D721Med (cell line): ENCODE data around the gene IKBKE.

Experiments used
- DNase-seq: peaks from one replicate; pipeline ENCODE4 v3.0.0; 2011; ENCODE audit warnings: low spot score; ENCODE audit not compliant: insufficient read length
- FAIRE-seq: peaks from 2 replicates; lab custom pipeline; 2011; peaks lifted over from hg19 to GRCh38; lab: Jason Lieb, UNC
- TF ChIP-seq, protein P1 (sequence below): IDR thresholded peaks from 2 replicates; pipeline ENCODE4 v1.5.1; 2012; ENCODE audit warnings: mild to moderate bottlenecking, control low read depth; ENCODE audit not compliant: insufficient read depth; ENCODE audit errors: missing control alignments

IKBKE gene

DNA sequence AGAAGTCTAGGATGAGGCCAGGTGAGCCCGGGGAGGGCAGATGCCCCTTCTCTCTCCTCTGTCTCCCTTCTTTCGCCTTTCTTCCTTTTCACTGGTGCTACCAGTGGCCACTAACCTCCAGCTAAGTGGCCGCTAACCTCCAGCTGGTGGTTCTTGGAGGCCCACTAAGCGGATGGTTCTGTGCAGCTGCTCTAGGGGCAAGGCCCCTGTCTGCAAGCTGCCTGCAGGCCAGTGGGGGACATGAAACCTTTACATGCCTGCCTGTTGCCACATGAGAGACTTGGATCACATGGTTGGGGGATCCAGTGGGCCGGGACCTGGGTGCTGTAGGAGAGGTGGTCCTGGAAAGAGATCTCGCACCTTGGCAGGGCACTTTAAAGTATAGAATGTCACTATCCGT is 17.7 kb downstream of the IKBKE start:
- no peak for DNase-seq
- no peak for FAIRE-seq
- TF ChIP-seq, protein P1, sequence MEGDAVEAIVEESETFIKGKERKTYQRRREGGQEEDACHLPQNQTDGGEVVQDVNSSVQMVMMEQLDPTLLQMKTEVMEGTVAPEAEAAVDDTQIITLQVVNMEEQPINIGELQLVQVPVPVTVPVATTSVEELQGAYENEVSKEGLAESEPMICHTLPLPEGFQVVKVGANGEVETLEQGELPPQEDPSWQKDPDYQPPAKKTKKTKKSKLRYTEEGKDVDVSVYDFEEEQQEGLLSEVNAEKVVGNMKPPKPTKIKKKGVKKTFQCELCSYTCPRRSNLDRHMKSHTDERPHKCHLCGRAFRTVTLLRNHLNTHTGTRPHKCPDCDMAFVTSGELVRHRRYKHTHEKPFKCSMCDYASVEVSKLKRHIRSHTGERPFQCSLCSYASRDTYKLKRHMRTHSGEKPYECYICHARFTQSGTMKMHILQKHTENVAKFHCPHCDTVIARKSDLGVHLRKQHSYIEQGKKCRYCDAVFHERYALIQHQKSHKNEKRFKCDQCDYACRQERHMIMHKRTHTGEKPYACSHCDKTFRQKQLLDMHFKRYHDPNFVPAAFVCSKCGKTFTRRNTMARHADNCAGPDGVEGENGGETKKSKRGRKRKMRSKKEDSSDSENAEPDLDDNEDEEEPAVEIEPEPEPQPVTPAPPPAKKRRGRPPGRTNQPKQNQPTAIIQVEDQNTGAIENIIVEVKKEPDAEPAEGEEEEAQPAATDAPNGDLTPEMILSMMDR = no peak

DNA sequence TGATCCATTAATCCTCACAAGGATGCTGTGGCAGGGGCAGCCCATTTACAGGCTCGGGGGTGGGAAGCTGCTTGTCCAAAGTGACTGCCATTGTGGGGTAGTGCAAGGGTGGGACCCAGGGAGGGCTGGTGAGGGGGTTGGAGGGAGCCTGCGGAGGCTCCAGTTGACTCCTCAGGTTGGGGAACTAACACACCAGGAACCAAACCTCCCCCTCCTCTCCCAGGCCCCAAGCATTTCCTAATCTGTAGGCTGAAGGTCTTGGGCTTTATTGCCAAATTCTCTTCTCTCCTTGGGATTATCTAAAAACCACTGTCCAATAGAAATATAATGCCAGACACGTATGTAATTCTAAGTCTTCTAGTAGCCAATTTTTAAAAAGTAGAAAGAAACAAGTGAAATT is 18.2 kb downstream of the IKBKE start:
- TF ChIP-seq, protein P1 = no peak
- no peak for DNase-seq
- no peak for FAIRE-seq

DNA sequence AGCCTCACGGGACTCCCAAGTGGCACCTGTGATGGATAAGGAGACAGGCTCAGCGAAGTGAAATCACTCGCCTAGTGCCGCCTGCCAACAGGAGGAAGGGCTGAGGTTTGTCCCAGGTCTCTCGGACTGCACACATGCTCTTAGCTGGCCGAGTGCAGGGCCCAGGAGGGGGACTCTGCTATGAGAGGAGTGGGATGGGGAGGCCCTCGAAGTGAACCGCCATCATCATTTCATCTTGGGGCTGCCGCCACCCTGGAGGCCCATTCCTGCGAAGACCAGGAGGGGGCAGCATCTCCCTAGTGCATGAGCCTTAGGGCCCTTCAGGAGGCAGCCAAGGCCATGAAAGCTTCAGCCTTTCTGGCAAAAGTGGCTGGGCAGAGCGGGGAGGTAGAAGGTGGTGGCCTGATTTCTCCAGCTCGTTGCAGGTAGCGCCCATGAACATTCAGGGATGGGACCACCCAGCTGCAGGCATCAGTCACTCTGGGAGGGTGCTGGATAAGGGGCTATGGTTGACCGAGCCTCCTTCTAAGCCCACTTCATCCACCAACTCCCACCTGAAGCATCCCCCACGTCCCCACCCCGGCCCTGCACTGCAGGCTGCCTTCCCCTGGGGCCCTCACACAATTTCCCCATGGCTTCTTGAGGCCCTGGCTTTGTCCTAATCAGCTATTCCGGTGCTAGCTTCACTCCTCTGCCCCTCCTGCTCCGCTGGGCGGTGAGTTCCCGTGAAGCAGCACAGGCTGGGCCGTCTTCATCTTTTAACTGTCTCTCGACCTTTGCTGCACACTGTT is 19.9 kb downstream of the IKBKE start:
- TF ChIP-seq, protein P1 = peak; percentile 100
- DNase-seq = peak; percentile 94
- no peak for FAIRE-seq

DNA sequence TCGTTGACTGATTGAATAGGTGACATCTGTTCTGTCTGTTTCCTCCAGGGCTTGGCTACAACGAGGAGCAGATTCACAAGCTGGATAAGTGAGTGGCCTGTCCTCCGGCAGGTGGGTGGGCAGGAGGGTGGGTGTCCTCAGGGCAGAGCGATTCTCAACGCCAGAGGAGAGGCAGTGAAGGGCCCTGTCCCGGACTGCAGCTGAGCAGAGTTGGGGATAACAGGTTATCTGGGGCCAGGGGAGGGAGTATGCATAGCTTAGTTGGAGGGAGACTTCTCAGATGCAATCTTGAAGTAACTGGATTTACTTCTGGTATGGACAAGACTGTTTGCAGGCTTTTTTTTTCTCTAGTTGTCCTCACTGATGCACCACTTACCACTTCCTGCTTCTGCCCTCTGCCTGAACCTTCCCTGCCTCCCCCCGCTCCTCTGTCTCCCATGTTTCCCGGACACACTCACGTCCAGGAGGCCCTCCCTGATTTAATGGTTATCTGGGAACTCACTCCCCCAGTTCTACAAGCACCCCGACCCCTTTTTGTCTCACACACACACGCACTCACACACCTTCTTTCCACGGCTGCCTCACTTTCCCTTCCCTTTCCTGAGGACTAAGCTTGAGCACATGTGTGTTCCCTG is 20.6 kb downstream of the IKBKE start:
- TF ChIP-seq, protein P1 = no peak
- DNase-seq = no peak

DNA sequence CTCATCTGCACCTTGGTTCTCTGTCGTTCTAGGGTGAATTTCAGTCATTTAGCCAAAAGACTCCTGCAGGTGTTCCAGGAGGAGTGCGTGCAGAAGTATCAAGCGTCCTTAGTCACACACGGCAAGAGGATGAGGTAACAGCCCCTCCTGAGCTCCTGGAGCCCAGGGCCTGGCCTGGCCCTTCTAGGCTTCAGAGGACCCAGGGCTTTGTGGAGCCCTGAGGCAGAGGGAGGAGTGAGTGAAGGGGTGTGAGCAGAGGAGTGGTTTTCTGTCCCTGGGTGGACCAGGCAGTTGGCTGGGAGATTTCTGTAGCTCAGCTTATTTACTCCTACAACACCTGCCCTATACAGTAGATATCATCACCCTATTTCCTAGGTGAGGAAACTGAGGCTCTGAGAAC is 21.3 kb downstream of the IKBKE start:
- DNase-seq (no peak), FAIRE-seq (no peak)
- TF ChIP-seq, protein P1 = no peak

More for the DNA sequence above, 20.6 kb downstream of the IKBKE start:
- no peak for FAIRE-seq

DNA sequence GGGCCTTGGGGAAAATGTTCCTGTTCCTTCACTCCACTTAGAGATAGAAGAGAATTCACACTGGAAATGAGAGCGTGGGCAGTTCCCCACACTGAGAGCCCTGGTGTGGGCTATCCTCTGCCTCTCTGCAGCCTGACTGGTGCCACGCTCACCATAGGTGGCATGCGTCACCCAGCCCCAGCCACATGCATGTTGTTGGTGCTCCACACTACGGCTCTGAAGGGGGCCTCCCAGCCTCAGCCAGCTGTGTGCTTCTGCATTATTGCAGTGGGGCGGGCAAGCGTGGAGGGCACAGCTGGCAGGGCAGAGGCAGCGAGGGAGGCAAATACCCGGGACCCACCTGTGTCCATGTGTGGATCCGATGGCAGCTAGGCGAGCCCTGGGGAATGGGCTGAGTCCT is 22.3 kb downstream of the IKBKE start:
- FAIRE-seq (no peak), DNase-seq (no peak)
- TF ChIP-seq, protein P1 = no peak

DNA sequence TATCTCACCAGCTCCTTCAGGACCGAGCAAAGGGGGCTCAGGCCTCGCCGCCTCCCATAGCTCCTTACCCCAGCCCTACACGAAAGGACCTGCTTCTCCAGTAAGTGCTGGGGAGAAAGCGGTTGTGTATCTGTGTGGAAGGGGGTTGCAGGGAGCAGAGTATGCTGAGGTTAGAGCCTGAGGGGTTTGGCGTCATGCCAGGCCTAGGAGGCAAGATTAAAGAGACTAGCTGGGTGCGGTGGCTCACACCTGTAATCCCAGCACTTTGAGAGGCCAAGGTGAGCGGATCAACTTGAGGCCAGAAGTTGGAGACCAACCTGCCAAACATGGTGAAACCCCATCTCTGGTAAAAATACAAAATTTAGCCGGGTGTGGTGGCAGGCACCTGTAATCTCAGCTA is 23.0 kb downstream of the IKBKE start:
- TF ChIP-seq, protein P1 = no peak
- no peak for FAIRE-seq
- no peak for DNase-seq
